ENCODE measurements around the gene SUPT3H. TPM values are rescaled to one million over a fixed set of nuclear protein-coding genes. Genes with fewer than 3 reads are reported as not detected.

Gene SUPT3H
- polyA plus RNA-seq, 3 donors: 2.4 to 3.5 (median 2.5) TPM

DNA sequence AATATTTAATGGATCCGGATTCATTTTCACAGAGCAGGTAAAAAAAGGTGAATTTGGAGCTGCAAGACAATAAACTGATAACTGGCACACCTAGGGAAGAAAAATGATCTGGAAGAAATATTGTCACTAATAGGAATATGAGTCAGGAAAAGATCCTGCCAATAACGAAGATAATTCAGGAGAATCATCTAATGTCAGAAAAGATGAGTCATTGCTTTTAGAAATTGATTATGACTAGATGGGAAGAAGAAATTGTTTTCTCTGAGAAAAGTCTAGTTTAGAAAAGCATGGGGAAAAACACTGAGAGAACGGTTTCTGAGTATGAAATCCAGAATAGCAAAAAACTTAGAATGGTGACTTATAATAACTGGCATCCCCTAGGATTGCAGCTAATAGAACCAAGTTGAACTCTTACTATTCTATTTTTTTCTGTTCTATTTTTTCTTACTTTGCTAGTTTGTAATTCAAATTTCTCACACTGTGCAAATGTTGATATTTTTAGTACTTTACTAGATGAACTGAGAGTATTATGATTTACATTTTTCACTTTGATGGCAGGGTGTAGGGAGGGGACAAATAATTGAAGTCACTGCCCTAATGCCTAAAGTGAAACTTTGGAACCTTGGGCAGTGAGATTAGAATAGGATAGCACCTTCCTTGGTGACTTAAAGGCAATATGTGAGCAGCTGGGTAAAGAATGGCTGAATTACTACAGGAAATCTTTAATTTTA, 38.2 kb upstream of the SUPT3H start:
- DNase-seq: no peak
- WGBS (ENCODE audit: insufficient coverage): 17% methylated on average over 1 of the region's 3 CpGs
- peaks cover 23 to 27% of the 10 kb centered on the region in 2 donors for H3K4me1 ChIP-seq (ENCODE audit: control insufficient read depth in 1 of 2, insufficient read depth in 2 of 2, low read length in 2 of 2)
- no peak overlapping the region for H3K9ac ChIP-seq (ENCODE audit: insufficient read depth, low read length, poor library complexity, severe bottlenecking)
- H3K27me3 Mint-ChIP-seq (ENCODE audit: low read depth in 3 of 3): peaks cover 11 to 20% (median 17%) of the 10 kb centered on the region in 3 donors
- no peak overlapping the region for H3K27ac ChIP-seq (ENCODE audit: low read depth in 1 of 2, low read length in 2 of 2)
- H3K9me3 Mint-ChIP-seq: no peaks in the 10 kb centered on the region
- H3K4me3 ChIP-seq (replicated peaks in 1 of 3; ENCODE audit: low read depth in 2 of 3, low read length in 3 of 3): no peak overlapping the region
- peaks cover 0 to 12% of the 10 kb centered on the region in 2 donors for H3K27me3 ChIP-seq (ENCODE audit: control insufficient read depth in 2 of 2, insufficient read depth in 2 of 2, low read length in 2 of 2)
- H4K20me1 ChIP-seq (ENCODE audit: insufficient read depth, low read length): no peaks in the 10 kb centered on the region
- TF ChIP-seq, protein P1, sequence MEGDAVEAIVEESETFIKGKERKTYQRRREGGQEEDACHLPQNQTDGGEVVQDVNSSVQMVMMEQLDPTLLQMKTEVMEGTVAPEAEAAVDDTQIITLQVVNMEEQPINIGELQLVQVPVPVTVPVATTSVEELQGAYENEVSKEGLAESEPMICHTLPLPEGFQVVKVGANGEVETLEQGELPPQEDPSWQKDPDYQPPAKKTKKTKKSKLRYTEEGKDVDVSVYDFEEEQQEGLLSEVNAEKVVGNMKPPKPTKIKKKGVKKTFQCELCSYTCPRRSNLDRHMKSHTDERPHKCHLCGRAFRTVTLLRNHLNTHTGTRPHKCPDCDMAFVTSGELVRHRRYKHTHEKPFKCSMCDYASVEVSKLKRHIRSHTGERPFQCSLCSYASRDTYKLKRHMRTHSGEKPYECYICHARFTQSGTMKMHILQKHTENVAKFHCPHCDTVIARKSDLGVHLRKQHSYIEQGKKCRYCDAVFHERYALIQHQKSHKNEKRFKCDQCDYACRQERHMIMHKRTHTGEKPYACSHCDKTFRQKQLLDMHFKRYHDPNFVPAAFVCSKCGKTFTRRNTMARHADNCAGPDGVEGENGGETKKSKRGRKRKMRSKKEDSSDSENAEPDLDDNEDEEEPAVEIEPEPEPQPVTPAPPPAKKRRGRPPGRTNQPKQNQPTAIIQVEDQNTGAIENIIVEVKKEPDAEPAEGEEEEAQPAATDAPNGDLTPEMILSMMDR (IDR thresholded peaks at IDR 0.05): no peak
- no peaks in the 10 kb centered on the region for H3K36me3 Mint-ChIP-seq
- peak overlapping the region in 1 of 2 donors; percentile 31 for H3K4me3 Mint-ChIP-seq
- intact Hi-C loops (cut with micrococcal nuclease): no loop called here
- peaks cover 32% of the 10 kb centered on the region for H3K4me1 Mint-ChIP-seq
- H3K9me3 ChIP-seq (replicated peaks in 1 of 2; ENCODE audit: control insufficient read depth in 1 of 2, insufficient read depth in 1 of 2, low read length in 2 of 2): no peaks in the 10 kb centered on the region
- H3K27ac Mint-ChIP-seq: no peak overlapping the region
- peaks cover 18% of the 10 kb centered on the region for H3K79me2 ChIP-seq (ENCODE audit: insufficient read depth, low read length)
- H3K4me2 ChIP-seq (replicated peaks; ENCODE audit: extremely low read depth, low read length, poor library complexity, severe bottlenecking): peak overlapping the region; percentile 20
- no peaks in the 10 kb centered on the region for H3K36me3 ChIP-seq (replicated peaks in 1 of 2; ENCODE audit: control insufficient read depth in 1 of 2, insufficient read depth in 2 of 2, low read length in 2 of 2)
- H2AFZ ChIP-seq (ENCODE audit: insufficient read depth, low read depth, low read length, poor library complexity, severe bottlenecking): no peak overlapping the region

DNA sequence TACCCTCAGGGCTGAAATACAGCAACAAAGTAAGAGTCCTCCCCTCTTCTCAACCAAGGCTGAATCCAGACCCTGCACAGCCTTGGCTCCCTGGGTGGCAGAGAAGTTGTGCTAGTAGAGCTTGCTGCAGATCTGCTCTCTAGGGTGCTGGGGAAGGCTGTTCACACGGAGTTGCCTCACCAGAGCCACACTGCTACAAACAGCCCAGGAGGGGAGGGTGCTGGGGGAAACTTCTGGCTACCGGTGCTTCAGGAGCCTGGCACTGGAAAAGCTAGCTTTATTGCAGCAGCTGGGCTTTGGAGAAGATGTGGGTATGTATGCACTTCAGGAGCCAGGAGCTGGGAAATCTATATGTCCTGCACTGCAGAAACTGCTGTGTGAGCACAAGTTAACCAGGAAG, 37.6 kb upstream of the SUPT3H start:
- DNase-seq: no peak
- Mint-ChIP-seq H3K36me3 (no peaks in the 10 kb centered on the region), H3K4me3 (no peak overlapping the region), H3K4me1 (peaks cover 25% of the 10 kb centered on the region), H3K27me3 (ENCODE audit: low read depth in 3 of 3) (peaks cover 8 to 13% (median 11%) of the 10 kb centered on the region in 3 donors), H3K9me3 (no peaks in the 10 kb centered on the region), H3K27ac (peak overlapping the region in 1 of 7 donors; percentile 68)
- Histone ChIP-seq H3K4me3 (replicated peaks in 1 of 3; ENCODE audit: low read depth in 2 of 3, low read length in 3 of 3) (no peak overlapping the region), H3K4me1 (ENCODE audit: control insufficient read depth in 1 of 2, insufficient read depth in 2 of 2, low read length in 2 of 2) (peaks cover 17 to 21% of the 10 kb centered on the region in 2 donors), H3K36me3 (replicated peaks in 1 of 2; ENCODE audit: control insufficient read depth in 1 of 2, insufficient read depth in 2 of 2, low read length in 2 of 2) (no peaks in the 10 kb centered on the region), H3K9me3 (replicated peaks in 1 of 2; ENCODE audit: control insufficient read depth in 1 of 2, insufficient read depth in 1 of 2, low read length in 2 of 2) (no peaks in the 10 kb centered on the region), H3K27me3 (ENCODE audit: control insufficient read depth in 2 of 2, insufficient read depth in 2 of 2, low read length in 2 of 2) (peaks cover 0 to 6% of the 10 kb centered on the region in 2 donors), H4K20me1 (ENCODE audit: insufficient read depth, low read length) (no peaks in the 10 kb centered on the region), H3K79me2 (ENCODE audit: insufficient read depth, low read length) (peaks cover 12% of the 10 kb centered on the region), H3K27ac (ENCODE audit: low read depth in 1 of 2, low read length in 2 of 2) (no peak overlapping the region), H3K9ac (ENCODE audit: insufficient read depth, low read length, poor library complexity, severe bottlenecking) (no peak overlapping the region), H3K4me2 (replicated peaks; ENCODE audit: extremely low read depth, low read length, poor library complexity, severe bottlenecking) (peak overlapping the region; percentile 20), H2AFZ (ENCODE audit: insufficient read depth, low read depth, low read length, poor library complexity, severe bottlenecking) (peak overlapping the region; percentile 26)
- no CpG with 5 or more reads among the region's 2 CpGs for WGBS (ENCODE audit: insufficient coverage)
- TF ChIP-seq, protein P1 (IDR thresholded peaks at IDR 0.05): no peak
- intact Hi-C loops (cut with micrococcal nuclease): no loop called here
